ENCODE results near the gene SP2.

Gene SP2

DNA sequence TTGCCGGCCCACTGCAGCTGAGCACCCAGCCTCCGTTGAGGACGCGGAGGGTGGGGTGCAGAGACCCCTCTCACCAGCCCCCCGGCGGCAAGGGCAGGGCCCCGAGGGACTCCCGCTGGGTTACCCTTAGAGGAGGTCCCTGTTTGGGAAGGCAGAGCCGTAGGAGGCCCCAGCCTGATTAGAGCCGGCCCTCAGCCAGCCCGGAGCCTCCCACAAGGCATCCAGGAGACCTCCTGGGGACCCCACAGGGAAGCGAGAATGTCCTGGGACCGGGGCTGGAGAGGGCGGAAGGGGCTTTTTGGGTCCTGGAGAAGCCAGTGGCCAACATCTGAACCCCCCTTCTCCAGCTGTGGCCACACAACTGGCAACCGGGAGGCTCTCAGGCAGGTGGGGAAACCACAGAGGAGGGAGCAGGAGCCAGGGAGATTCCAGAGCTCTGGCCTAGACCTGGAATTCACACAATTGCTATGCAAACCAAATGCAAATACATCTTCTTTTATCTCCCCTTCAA is 23.3 kb upstream of the SP2 start:
- no peak for TF ChIP-seq CTCF (IDR thresholded peaks at IDR 0.05)

GRCh38 chr17:47873200-47874090 is 22.6 kb upstream of the SP2 start:
- no peak for TF ChIP-seq CTCF (IDR thresholded peaks at IDR 0.05)

- TF ChIP-seq CTCF (IDR thresholded peaks at IDR 0.05), result no peak
Observed at GRCh38 chr17:47875011-47875985, 20.7 kb upstream of the SP2 start.

DNA sequence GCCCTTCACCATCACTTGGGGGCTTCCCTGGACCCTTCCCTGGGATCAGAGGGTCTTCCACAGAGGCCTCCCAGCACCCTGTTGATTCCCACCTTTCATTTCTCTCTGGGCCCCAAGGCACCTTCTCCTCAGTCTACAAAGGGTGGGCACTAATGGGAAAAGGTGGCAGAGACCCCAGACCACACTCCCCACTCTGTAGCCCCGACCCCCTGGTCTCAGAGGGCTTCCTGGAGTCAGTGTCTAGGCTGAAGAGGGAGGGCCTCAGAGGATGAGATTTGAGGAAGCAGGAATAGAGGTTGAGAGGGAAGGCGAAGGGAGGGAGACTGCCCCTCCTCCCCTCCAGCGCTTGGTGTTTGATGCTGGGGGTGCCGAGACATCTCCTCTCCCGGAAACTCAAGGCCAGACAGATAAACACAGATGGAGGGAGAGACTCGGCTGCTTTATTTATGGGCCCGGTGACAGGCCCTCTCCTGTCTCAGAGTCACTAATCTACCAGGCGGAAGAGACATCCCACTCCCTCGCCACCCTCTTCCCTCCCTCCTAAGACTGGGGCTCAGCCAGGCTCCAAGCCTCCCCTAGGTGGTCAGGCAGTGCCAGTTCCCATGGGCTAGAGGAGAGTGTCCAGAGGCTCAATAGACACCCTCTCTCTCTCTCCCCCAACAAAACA is 18.5 kb upstream of the SP2 start:
- TF ChIP-seq CTCF (IDR thresholded peaks at IDR 0.05), result no peak

DNA sequence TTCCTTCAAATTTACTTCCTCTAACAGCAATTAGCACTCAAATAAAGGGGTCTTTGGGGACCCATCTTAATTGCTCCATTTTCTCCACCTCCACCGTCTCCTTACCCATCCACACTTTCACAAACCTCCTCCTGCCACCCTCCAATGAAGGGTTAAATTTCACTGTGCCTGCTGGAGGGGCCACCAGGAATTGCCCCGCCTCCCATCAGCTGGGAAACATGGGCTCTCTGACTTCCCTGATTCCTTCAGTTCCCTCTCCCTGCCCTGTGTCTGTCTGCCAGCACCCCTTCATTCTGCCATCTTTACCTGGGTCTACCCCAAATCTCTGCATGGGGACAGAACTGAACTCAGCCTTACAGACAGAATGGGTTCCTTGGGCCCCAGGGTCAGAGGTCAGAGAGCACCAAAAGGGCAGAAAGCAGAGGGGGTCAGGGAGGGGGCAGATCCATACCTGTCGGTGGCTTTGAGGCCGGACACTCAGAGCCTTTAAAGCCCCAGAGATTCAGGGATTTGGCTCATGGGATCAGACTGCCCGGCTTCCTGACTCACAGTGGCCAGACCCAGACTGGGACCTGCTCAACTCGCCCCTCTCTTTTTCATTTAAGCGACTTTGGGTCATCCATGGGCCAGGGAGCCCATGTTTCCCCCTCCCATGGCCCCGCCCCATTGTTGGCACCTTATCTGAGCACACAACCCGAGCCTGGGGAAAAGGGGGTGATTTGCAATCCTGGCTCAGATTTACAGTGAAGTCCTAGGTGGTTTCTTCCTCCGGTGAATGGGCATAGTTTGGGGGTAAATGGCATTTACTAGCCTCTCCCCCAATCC is 17.6 kb upstream of the SP2 start:
- no peak for TF ChIP-seq CTCF (IDR thresholded peaks at IDR 0.05)

- TF ChIP-seq CTCF (IDR thresholded peaks at IDR 0.05), result no peak
Observed at GRCh38 chr17:47879028-47879585, 16.9 kb upstream of the SP2 start.

Data from LNCAP (cell line).